Kidney (tissue), 14 donors: ENCODE data around the gene SIK3. TPM values are rescaled to one million over a fixed set of nuclear protein-coding genes. Genes with fewer than 3 reads are reported as not detected.

Source experiments
- DNase-seq, 5 donors: peaks; one replicate each; pipeline ENCODE4 v3.0.0-alpha.2; 2013 to 2020
- FAIRE-seq: peaks from 2 replicates; lab custom pipeline; 2012; peaks lifted over from hg19 to GRCh38; lab: Jason Lieb, UNC
- H3K27ac ChIP-seq, 2 donors: one replicate each; pipeline ENCODE4 v1.7.0; 2013; ENCODE audit warnings: low read depth in 2 of 2, low read length in 2 of 2, inconsistent platforms in 1 of 2
- H3K27me3 ChIP-seq: one replicate; pipeline ENCODE4 v1.7.1; 2013; ENCODE audit warnings: low read length, inconsistent platforms; ENCODE audit not compliant: control insufficient read depth, insufficient read depth
- H3K36me3 ChIP-seq, 3 donors: one replicate each; pipeline versions ENCODE4 v1.7.0 to v1.7.1; 2013; ENCODE audit warnings: low read length in 3 of 3, control low read depth in 1 of 3, inconsistent platforms in 1 of 3; ENCODE audit not compliant: insufficient read depth in 3 of 3, control insufficient read depth in 2 of 3
- H3K4me1 ChIP-seq, 3 donors: one replicate each; pipeline versions ENCODE4 v1.7.0 to v1.7.1; 2013; ENCODE audit warnings: low read length in 3 of 3, inconsistent platforms in 1 of 3, low read depth in 1 of 3; ENCODE audit not compliant: control insufficient read depth in 2 of 3, insufficient read depth in 2 of 3
- H3K4me3 ChIP-seq, 3 donors: one replicate each; pipeline versions ENCODE4 v1.7.0 to v1.8.1; 2013; ENCODE audit warnings: low read length in 3 of 3, control low read depth in 1 of 3, inconsistent platforms in 1 of 3
- H3K9ac ChIP-seq, 3 donors: one replicate each; pipeline versions ENCODE4 v1.7.0 to v1.7.1; 2013; ENCODE audit warnings: low read length in 3 of 3, control low read depth in 1 of 3, inconsistent platforms in 1 of 3
- H3K9me3 ChIP-seq, 3 donors: one replicate each; pipeline versions ENCODE4 v1.7.0 to v1.7.1; 2013; ENCODE audit warnings: low read length in 3 of 3, control low read depth in 1 of 3, inconsistent platforms in 1 of 3; ENCODE audit not compliant: control insufficient read depth in 2 of 3, insufficient read depth in 1 of 3
- intact Hi-C: fragments of 100-400 bp; cut with DNase I; formaldehyde crosslinking; loops from one replicate; pipeline ENCODE4 v1.11.1; 2022
- polyA plus RNA-seq: library from polyadenylated mRNA; stranded (reverse); fragments of 350-450 nt; fragmentation: Illumina TruSeq; extraction: RNeasy Lipid Tissue Mini Kit (QIAGEN cat#74804); gene quantifications from one replicate; pipeline ENCODE4 v1.2.3, GENCODE V29; 2014; ENCODE audit warnings: low read depth, low replicate concordance; ENCODE audit not compliant: insufficient read depth
- total RNA-seq: library from RNA; stranded (reverse); fragmentation: NEBNext Ultra II Directional; extraction: Animal tissue kit (Norgen Biotek cat#: 25700); gene quantifications from one replicate; pipeline ENCODE4 v1.2.1, GENCODE V29; 2021
- TF ChIP-seq, protein P1 (sequence below): IDR thresholded peaks from 3 replicates; pipeline ENCODE4 v1.5.1; 2012; ENCODE audit warnings: mild to moderate bottlenecking, moderate library complexity, borderline replicate concordance; ENCODE audit not compliant: insufficient read depth; ENCODE audit errors: extremely low read depth
- donor health status: control.
- donor health status: control.
- donor health status: control.
- donor health status: control.
- donor health status: control.
- donor health status: DM: yes; HTN: yes; CAD: no.
- donor health status: Normal renal cell carcinoma (clear cell type).

SIK3 gene
- total and polyA plus RNA-seq, 2 donors from 2014 or later, result 12.3 to 50.7 TPM

DNA sequence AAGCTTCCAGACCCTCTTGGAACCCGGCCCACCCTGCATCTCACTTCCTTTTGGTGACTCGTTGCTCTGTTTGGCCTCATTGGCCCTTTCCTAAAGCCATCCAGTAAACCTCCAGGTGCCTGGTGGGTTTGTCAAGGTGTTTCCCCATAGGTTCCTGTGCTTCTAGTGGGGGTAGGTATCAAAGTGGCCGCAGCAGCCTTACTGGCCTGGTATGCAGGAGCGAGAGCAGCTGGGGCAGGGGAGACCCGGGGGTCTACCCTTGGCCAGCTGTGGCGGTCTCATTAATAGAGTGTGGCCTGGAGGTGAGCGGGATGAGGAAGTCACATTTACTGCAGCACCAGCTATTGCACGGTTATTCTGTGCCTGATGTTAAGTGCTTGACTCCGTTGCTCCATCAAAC is 279.2 kb downstream of the SIK3 start:
- Histone ChIP-seq H3K4me1 (no peaks in the 10 kb centered on the region), H3K36me3 (no peaks in the 10 kb centered on the region), H3K9me3 (no peaks in the 10 kb centered on the region), H3K27me3 (no peaks in the 10 kb centered on the region), H3K9ac (no peak overlapping the region), H3K27ac (no peak overlapping the region), H3K4me3 (no peak overlapping the region)
- no peak for DNase-seq
- FAIRE-seq, result no peak
- TF ChIP-seq, protein P1, sequence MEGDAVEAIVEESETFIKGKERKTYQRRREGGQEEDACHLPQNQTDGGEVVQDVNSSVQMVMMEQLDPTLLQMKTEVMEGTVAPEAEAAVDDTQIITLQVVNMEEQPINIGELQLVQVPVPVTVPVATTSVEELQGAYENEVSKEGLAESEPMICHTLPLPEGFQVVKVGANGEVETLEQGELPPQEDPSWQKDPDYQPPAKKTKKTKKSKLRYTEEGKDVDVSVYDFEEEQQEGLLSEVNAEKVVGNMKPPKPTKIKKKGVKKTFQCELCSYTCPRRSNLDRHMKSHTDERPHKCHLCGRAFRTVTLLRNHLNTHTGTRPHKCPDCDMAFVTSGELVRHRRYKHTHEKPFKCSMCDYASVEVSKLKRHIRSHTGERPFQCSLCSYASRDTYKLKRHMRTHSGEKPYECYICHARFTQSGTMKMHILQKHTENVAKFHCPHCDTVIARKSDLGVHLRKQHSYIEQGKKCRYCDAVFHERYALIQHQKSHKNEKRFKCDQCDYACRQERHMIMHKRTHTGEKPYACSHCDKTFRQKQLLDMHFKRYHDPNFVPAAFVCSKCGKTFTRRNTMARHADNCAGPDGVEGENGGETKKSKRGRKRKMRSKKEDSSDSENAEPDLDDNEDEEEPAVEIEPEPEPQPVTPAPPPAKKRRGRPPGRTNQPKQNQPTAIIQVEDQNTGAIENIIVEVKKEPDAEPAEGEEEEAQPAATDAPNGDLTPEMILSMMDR, result no peak
- intact Hi-C loops, result no loop called here

DNA sequence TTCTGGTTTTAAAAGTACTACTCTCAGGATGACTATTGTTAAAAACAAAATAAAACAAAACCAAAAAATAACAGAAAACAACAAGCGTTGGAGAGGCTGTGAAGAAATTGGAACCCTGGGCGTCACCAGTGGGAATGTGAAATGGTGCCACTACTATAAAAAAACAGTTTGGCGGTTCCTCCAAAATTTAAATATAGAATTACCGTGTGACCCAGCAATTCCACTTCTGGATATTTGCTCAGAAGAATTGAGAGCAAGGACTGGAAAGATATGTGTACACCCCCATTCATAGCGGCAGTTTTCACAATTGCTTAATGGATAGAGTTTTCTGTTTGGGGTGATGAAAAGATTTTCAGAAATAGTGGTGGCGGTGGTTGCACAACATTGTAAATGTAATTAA is 283.7 kb downstream of the SIK3 start:
- H3K27ac ChIP-seq, result no peak overlapping the region
- H3K9me3 ChIP-seq, result no peaks in the 10 kb centered on the region
- no peaks in the 10 kb centered on the region for H3K36me3 ChIP-seq
- H3K27me3 ChIP-seq, result no peaks in the 10 kb centered on the region
- no peak for DNase-seq
- intact Hi-C loops, result no loop called here
- no peak for FAIRE-seq
- H3K4me1 ChIP-seq, result no peaks in the 10 kb centered on the region
- TF ChIP-seq, protein P1, result no peak
- H3K4me3 ChIP-seq, result no peak overlapping the region
- no peak overlapping the region for H3K9ac ChIP-seq

DNA sequence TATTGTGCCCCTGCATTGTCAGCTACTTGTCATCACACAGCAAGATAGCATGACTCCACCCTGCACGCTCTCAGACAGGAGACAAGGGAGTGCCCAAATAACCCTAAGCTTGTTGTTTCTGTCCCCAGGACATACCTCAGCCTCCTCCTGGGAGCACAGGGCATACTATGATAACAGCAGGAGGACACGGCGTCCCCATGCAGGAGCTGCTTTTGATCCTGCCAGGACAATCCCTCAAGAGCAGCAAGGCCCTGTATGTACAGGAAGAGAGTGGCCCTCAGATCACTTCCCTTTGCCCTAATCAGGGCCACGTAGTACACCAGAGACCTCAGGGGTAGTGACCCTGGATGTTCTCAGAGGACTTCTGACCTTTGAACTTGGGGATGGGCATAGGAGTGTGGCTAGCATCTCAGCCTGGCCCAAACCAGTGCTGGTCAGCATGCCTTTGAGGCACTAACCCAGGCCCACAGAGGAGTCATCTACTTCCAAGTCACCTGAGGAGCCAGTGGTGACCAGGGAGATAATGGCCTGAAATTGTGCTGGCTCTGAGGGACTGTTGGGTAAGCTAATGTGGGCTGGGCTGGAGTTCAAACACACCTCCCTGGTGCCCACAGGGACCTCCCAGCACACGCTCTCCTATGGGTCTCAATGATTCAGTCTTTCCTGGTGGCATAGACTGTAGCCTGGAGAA is 284.3 kb downstream of the SIK3 start:
- no peaks in the 10 kb centered on the region for H3K27me3 ChIP-seq
- H3K4me3 ChIP-seq, result no peak overlapping the region
- DNase-seq, result no peak
- no peak overlapping the region for H3K9ac ChIP-seq
- H3K4me1 ChIP-seq, result no peaks in the 10 kb centered on the region
- no peak overlapping the region for H3K27ac ChIP-seq
- intact Hi-C loops, result no loop called here
- FAIRE-seq, result no peak
- TF ChIP-seq, protein P1, result no peak
- H3K9me3 ChIP-seq, result no peaks in the 10 kb centered on the region
- H3K36me3 ChIP-seq, result no peaks in the 10 kb centered on the region

DNA sequence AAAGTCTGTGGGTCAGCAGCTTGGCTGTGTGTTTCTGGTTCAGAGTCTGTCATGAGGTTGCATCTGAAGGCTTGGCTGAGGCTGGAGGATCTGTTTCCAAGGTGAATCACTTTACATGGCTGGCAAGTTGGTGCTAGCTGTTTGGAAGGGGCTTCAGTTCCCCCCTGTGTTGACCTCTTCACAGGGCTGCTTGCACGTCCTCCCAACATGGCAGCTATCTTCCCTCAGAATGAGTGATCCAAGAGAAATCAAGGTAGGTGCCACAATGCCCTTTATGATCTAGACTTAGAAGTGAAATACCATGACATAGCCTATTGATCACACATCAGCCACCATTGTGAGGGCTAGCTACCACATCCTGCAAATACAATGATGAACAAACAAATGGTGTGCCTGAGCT is 285.1 kb downstream of the SIK3 start:
- intact Hi-C loops, result no loop called here
- Histone ChIP-seq H3K9me3 (no peaks in the 10 kb centered on the region), H3K36me3 (no peaks in the 10 kb centered on the region), H3K9ac (no peak overlapping the region), H3K4me3 (no peak overlapping the region), H3K27ac (no peak overlapping the region), H3K27me3 (no peaks in the 10 kb centered on the region), H3K4me1 (no peaks in the 10 kb centered on the region)
- DNase-seq, result no peak
- no peak for FAIRE-seq
- TF ChIP-seq, protein P1, result no peak
